ENCODE data around the gene ZNF91. TPM values are rescaled to one million over a fixed set of nuclear protein-coding genes. Genes with fewer than 3 reads are reported as not detected.
"Not testable (repeated sequence)": the region's sequence is repeated elsewhere in the genome, so short reads cannot be mapped to it uniquely, and the experiment has no call there.

The ZNF91 gene
- total RNA-seq, 2 donors from 2014 or later = 52.9 to 65.6 TPM

GRCh38 chr19:23305555-23305954, 89.7 kb downstream of the ZNF91 start:
- no peaks in the 10 kb centered on the region for H3K4me1 Mint-ChIP-seq
- ATAC-seq (no peak), DNase-seq (no peak)
- no peak overlapping the region for H3K27ac Mint-ChIP-seq
- peaks cover 5% of the 10 kb centered on the region for H3K9me3 ChIP-seq (ENCODE audit: control insufficient read depth, low read length, poor library complexity, severe bottlenecking)
- H3K4me3 Mint-ChIP-seq = no peak overlapping the region
- no peaks in the 10 kb centered on the region for H3K27me3 Mint-ChIP-seq
- no peaks in the 10 kb centered on the region for H3K36me3 Mint-ChIP-seq (ENCODE audit: low read depth)

GRCh38 chr19:23304238-23304637, 91.0 kb downstream of the ZNF91 start:
- no peak for ATAC-seq
- Mint-ChIP-seq H3K27ac (no peak overlapping the region), H3K27me3 (no peaks in the 10 kb centered on the region), H3K4me1 (no peaks in the 10 kb centered on the region), H3K36me3 (ENCODE audit: low read depth) (no peaks in the 10 kb centered on the region), H3K4me3 (no peak overlapping the region)
- peaks cover 5% of the 10 kb centered on the region for H3K9me3 ChIP-seq (ENCODE audit: control insufficient read depth, low read length, poor library complexity, severe bottlenecking)
- no peak for DNase-seq

GRCh38 chr19:23294141-23294540, 101.1 kb downstream of the ZNF91 start:
- Mint-ChIP-seq H3K36me3 (ENCODE audit: low read depth) (no peaks in the 10 kb centered on the region), H3K27me3 (no peaks in the 10 kb centered on the region), H3K4me1 (no peaks in the 10 kb centered on the region), H3K27ac (no peak overlapping the region), H3K4me3 (no peak overlapping the region)
- H3K9me3 ChIP-seq (ENCODE audit: control insufficient read depth, low read length, poor library complexity, severe bottlenecking) = no peaks in the 10 kb centered on the region
- DNase-seq = no peak
- ATAC-seq = no peak

GRCh38 chr19:23289966-23290365, 105.3 kb downstream of the ZNF91 start:
- not testable (repeated sequence) for ATAC-seq; H3K27me3 Mint-ChIP-seq; H3K4me3 Mint-ChIP-seq; H3K4me1 Mint-ChIP-seq; H3K36me3 Mint-ChIP-seq (ENCODE audit: low read depth); DNase-seq; H3K9me3 ChIP-seq (ENCODE audit: control insufficient read depth, low read length, poor library complexity, severe bottlenecking); H3K27ac Mint-ChIP-seq

Other genes with a start within 250 kb of the ZNF91 start
- 1 to 10 TPM; 2.1 to 3.2 TPM for gene ZNF724, start 145.1 kb downstream of the ZNF91 start, total RNA-seq